NCI-H2196 (cell line): ENCODE measurements around the gene PGRMC1.
A peak's percentile ranks its signal among the peaks of the same experiment; 100 is the strongest.
"Not testable (repeated sequence)": the region's sequence is repeated elsewhere in the genome, so short reads cannot be mapped to it uniquely, and the experiment has no call there.

Experiments
- DNase-seq: peaks from one replicate; lab custom pipeline; 2025; ENCODE audit not compliant: unreplicated experiment; lab: John Stamatoyannopoulos, UW

The PGRMC1 gene

GRCh38 chrX:119231936-119232445 lies 4.1 kb upstream of the PGRMC1 start:
- no peak for DNase-seq

DNA sequence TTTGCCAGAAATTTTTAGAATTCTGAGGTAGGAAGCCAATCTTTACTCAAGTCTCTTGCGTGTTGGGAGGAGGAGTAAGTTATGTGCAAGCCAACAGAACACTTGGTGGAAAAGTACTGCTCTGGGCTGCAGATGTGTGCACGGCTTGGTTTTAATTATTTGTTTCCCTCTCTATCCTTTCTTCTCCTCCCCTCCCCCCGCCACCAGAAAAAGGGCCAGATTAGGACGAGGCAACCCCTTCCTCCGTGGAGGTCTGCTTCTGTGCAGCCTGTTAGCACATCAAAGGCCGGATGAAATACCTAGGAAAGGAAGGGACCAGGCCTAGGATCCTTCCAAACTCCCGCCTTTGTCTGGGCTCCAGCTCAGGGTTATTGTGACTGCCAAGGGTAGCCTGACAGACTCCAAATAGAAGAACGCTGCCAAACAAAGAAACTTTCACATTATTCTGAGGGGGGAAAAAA lies 1.0 kb upstream of the PGRMC1 start:
- DNase-seq: no peak

- no peak for DNase-seq
Measured at GRCh38 chrX:119236623-119237561, 807 bp downstream of the PGRMC1 start.

- DNase-seq: no peak
Measured at GRCh38 chrX:119237562-119237942, 1.5 kb downstream of the PGRMC1 start.

GRCh38 chrX:119238557-119238956 lies 2.5 kb downstream of the PGRMC1 start:
- no peak for DNase-seq

- DNase-seq: no peak
Measured at GRCh38 chrX:119240356-119240755, 4.3 kb downstream of the PGRMC1 start.

DNA sequence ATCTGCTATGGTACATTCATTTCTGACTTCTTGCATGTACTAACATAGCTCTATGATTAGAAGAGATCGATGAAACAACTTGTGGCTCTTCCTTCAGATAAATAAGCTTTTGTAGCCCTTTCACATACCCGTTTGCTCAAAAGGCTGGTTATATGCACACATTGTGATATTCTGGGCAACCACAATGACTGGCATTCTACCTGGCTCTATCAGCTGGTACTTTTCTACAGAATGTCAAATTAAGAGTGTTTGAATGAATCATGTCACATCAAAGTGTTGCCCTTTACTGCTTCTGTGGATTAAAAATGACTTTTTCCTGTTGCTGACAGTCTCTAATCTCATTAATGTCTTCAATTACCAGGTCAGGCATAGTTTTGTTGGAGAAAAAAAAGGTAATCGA lies 11.6 kb downstream of the PGRMC1 start:
- no peak for DNase-seq

DNA sequence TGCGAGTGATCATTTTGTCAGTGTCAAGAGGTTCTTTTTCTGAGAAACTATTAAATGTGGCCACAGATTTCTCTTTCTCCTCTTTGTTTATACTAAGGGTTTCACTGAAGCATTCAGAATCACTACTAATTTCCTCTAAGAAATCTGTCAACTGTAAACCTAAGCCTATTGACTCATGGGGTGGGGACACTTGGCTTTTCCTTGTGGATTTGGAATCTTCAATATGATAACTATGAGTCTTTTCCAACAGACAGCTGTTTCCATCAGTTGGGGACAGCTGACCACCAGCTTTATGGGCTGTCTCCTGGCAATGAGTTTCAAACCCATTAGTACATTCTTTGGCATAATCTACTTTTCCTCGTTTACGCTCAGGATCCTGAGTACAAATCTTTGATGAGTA lies 13.8 kb downstream of the PGRMC1 start:
- DNase-seq: no peak

DNA sequence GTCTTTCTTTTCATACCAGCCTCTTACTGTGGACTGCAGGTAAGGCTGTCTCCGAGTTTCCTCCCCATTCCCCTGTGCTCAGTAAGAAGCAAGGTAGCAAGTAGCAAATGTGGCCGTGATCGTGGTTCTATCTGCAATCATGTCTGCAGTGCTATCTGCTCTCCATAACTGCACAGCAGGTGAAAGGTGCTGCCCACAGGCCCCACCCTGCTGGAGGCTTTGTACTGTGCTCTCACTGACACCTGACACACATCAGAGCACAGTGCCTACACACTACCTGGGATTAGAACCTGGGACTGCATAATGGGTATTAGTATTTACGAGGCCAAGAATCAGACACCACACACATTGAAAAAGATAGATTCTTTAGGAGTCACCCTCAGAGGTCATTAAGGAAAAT lies 15.3 kb downstream of the PGRMC1 start:
- no peak for DNase-seq

- DNase-seq: no peak
Measured at GRCh38 chrX:119252716-119253115, 16.6 kb downstream of the PGRMC1 start.

GRCh38 chrX:119266364-119266995 lies 30.4 kb downstream of the PGRMC1 start:
- peak; percentile 1 for DNase-seq

DNA sequence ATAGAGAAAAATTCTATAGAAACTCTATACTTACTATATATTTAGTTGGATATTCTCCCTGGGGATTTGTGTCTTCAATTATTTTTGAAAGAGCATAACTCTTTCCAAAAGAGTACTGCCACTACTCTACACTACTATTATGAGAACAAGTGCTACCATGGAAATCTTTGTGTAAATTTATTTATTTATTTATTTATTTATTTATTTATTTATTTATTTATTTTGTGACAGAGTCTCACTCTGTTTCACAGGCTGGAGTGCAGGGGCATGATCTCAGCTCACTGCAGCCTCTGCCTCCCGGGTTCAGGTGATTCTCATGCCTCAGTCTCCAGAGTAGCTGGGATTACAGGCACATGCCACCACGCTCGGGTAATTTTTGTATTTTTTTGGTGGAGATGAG lies 31.0 kb downstream of the PGRMC1 start:
- not testable (repeated sequence) for DNase-seq

- no peak for DNase-seq
Measured at GRCh38 chrX:119272882-119273419, 36.9 kb downstream of the PGRMC1 start.

DNA sequence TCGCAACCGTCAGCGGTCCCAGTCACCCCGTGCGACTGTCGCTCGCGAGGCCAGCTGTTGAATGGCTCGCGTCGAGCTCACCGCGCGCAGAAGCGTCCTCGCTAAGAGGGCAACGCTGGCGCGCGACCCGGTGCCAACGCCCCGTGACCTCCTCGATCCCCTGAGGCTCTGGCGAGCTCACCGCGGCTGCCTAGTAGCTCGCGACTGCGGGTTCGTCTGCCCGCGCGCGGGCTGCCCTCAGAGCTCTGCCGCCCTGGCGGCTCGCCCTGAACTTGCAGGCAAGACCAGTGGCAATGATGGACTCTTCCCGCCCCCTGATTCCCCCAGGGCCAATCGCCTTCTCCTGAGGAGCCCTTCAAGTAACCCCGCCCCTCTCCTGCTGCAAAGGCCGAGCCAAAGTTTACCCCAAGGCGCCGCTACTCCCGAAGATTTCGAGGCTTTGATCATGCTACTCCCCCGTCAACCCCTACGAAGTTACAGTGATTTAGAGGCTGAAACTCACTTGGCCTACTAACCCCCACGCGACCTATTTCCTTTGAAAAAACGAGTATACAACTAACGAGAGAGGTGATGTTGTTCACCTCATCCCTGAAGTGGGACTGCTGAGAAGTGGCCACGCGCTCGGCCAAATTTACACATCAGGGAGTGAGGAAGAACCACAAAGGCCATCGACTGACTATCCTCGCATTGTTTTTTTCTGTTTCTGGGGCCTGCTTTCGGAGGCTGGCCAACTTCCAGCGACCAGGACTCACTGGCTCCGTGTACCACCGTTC lies 37.5 kb downstream of the PGRMC1 start:
- DNase-seq: no peak

DNA sequence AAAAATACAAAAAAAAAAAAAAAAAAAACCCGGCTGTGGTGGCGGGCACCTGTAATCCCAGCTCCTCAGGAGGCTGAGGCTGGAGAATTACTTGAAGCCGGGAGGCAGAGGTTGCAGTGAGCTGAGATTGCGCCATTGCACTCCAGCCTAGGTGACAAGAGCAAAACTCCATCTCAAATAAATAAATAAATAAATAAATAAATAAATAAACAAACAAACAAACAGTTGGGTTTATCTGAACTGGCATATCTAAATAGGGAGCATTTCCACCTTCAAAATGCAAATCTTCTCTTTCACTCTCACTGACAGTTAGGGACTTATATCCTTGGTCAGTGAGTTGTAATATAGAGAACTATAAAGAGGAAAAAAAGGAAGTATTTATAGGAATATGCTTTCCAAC lies 46.3 kb downstream of the PGRMC1 start:
- not testable (repeated sequence) for DNase-seq

DNA sequence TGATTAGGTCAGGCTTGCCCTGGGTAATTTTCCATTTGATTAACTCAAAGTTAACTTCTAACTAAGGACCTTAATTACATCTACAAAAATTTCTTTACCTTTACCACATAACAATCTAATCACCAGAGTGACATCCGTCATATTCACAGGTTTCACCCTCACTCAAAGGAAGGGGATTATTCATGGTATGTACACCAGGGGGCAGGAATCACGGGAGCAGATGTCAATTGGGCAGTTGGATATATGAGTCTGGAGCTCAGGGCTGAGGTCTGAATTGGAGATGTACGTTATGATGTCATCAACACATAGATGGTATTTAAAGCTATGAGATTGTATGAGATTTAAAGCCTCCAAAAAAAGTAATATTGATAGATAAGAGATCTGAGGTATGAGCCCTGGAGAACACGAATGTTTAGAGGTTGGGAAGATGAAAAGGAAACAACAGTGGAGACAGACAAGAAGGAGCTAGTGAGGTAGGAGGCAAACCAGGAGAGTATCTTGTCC lies 52.9 kb downstream of the PGRMC1 start:
- DNase-seq: no peak

DNA sequence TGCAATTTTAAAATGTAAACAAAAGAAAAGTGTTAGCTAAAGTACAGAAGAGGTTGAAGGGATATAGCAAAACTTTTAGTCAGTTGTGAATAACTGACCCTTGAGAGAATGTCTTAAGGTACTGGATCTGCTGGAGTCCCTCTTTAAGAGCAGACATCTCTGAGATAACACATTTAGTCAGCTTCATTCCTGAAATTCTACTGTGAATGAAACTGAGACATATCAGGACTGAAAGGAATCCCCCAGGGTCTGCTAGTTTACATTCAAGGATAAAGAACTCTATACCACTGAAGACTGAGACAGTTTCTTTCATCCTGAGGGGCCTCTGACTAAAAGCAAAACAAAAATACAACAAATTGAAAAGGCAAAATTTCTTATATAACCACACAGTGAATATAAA lies 54.4 kb downstream of the PGRMC1 start:
- DNase-seq: no peak

- not testable (repeated sequence) for DNase-seq
Measured at GRCh38 chrX:119291246-119291645, 55.2 kb downstream of the PGRMC1 start.

- no peak for DNase-seq
Measured at GRCh38 chrX:119292445-119292844, 56.4 kb downstream of the PGRMC1 start.
